CD4-positive, alpha-beta T cell (primary cell): ENCODE results near the gene MUC2. TPM values are rescaled to one million over a fixed set of nuclear protein-coding genes. Genes with fewer than 3 reads are reported as not detected.
A peak's percentile ranks its signal among the peaks of the same experiment; 100 is the strongest.

Source experiments
- ATAC-seq: fragments of 200-7000 bp; cut with Tn5 transposase; one replicate; pipeline ENCODE4 v1.10.0; 2022; ENCODE audit warnings: mild to moderate bottlenecking; ENCODE audit not compliant: poor library complexity
- CTCF ChIA-PET: fragments of 350-600 bp; sonication (Branson Sonifier 250); formaldehyde crosslinking; loops from one replicate; lab custom pipeline; 2021; ENCODE audit warnings: antibody characterized with exemption, inconsistent platforms; lab: Charles Lee
- POLR2A ChIA-PET: fragments of 350-600 bp; sonication (Branson Sonifier 250); formaldehyde crosslinking; loops from one replicate; lab custom pipeline; 2021; ENCODE audit warnings: antibody characterized with exemption, inconsistent platforms; lab: Charles Lee
- DNase-seq, 14 experiments: peaks; one replicate each; pipeline ENCODE4 v3.0.0-alpha.2; 2013 to 2020; ENCODE audit warnings: mixed read lengths in 2 of 14
- H3K27ac ChIP-seq, 2 donors: one replicate each; pipeline versions ENCODE4 v1.5.1 to v1.7.0; 2013; ENCODE audit warnings: low read length in 2 of 2, low read depth in 1 of 2, mild to moderate bottlenecking in 1 of 2
- H3K27me3 ChIP-seq, 2 experiments: 1 replicate in 1 of 2; 2 replicates in 1 of 2; pipeline versions ENCODE4 v1.6.1 to v1.7.0; 2013; ENCODE audit warnings: low read length in 2 of 2, control low read depth in 1 of 2, mild to moderate bottlenecking in 1 of 2, moderate library complexity in 1 of 2; ENCODE audit not compliant: insufficient read depth in 2 of 2, control insufficient read depth in 1 of 2
- H3K36me3 ChIP-seq: one replicate; pipeline ENCODE4 v1.6.1; 2013; ENCODE audit warnings: low read length, control low read depth; ENCODE audit not compliant: insufficient read depth
- H3K4me1 ChIP-seq: one replicate; pipeline ENCODE4 v1.6.1; 2013; ENCODE audit warnings: low read length, control low read depth; ENCODE audit not compliant: insufficient read depth
- H3K4me3 ChIP-seq: one replicate; pipeline ENCODE4 v1.5.1; 2013; ENCODE audit warnings: mild to moderate bottlenecking, low read length, moderate library complexity
- H3K9me3 ChIP-seq, 2 experiments: 1 replicate in 1 of 2; 2 replicates in 1 of 2; pipeline versions ENCODE4 v1.6.1 to v1.7.0; 2013; ENCODE audit warnings: low read length in 2 of 2, mild to moderate bottlenecking in 2 of 2, control low read depth in 1 of 2, moderate library complexity in 1 of 2; ENCODE audit not compliant: control insufficient read depth in 1 of 2, insufficient read depth in 1 of 2
- H3K27ac Mint-ChIP-seq: one replicate; pipeline ENCODE4 v1.8.0; 2020; ENCODE audit warnings: mixed read lengths
- H3K27me3 Mint-ChIP-seq: one replicate; pipeline ENCODE4 v1.8.0; 2021; ENCODE audit warnings: mixed read lengths
- H3K36me3 Mint-ChIP-seq: one replicate; pipeline ENCODE4 v1.8.0; 2021; ENCODE audit warnings: low read depth, mixed read lengths
- H3K4me1 Mint-ChIP-seq: one replicate; pipeline ENCODE4 v1.8.0; 2021; ENCODE audit warnings: low read depth, mixed read lengths
- H3K4me3 Mint-ChIP-seq: one replicate; pipeline ENCODE4 v1.8.0; 2020; ENCODE audit warnings: mild to moderate bottlenecking, mixed read lengths
- H3K9me3 Mint-ChIP-seq: one replicate; pipeline ENCODE4 v1.8.0; 2020; ENCODE audit warnings: mixed read lengths
- CTCF ChIP-seq: fragments of 200-600 bp; IDR thresholded peaks from one replicate; pipeline ENCODE4 v1.8.0; 2022; ENCODE audit warnings: antibody characterized with exemption, mild to moderate bottlenecking
- intact Hi-C, 2 experiments: fragments of 100-400 bp; cut with DNase I in 1 of 2; cut with micrococcal nuclease in 1 of 2; formaldehyde crosslinking; loops; one replicate each; pipeline versions ENCODE4 v1.15.1 to v1.9.0; 2023 to 2025; cut with DNase I, micrococcal nuclease
- total RNA-seq, 174 experiments: library from RNA in 2 of 174; stranded (reverse) in 2 of 174; gene quantifications; one replicate each; pipeline ENCODE4 v1.2.3 and lab custom pipeline; 2021 to 2026

Gene MUC2
- total RNA-seq, 2 experiments from 2014 or later: not detected

- no peak for ATAC-seq
- H3K4me1 ChIP-seq: no peaks in the 10 kb centered on the region
- no peaks in the 10 kb centered on the region for H3K27me3 ChIP-seq
- no peak overlapping the region for H3K4me3 ChIP-seq
- H3K36me3 ChIP-seq: no peaks in the 10 kb centered on the region
- Mint-ChIP-seq H3K27ac (no peak overlapping the region), H3K36me3 (no peaks in the 10 kb centered on the region), H3K4me1 (no peaks in the 10 kb centered on the region), H3K27me3 (peaks cover 5% of the 10 kb centered on the region), H3K9me3 (no peaks in the 10 kb centered on the region), H3K4me3 (no peak overlapping the region)
- intact Hi-C loops: no loop called here
- TF ChIP-seq CTCF: no peak
- no peak overlapping the region for H3K27ac ChIP-seq
- CTCF ChIA-PET: no interaction called here
- peaks cover 0 to 13% of the 10 kb centered on the region in 2 experiments for H3K9me3 ChIP-seq
- POLR2A ChIA-PET: no interaction called here
- peak in 1 of 14 experiments; percentile 2 for DNase-seq
Measured at GRCh38 chr11:1042626-1043562, 31.8 kb upstream of the MUC2 start.

GRCh38 chr11:1043563-1044096, 31.0 kb upstream of the MUC2 start:
- ChIA-PET POLR2A (no interaction called here), CTCF (no interaction called here)
- Histone ChIP-seq H3K4me1 (no peaks in the 10 kb centered on the region), H3K27me3 (no peaks in the 10 kb centered on the region), H3K4me3 (no peak overlapping the region), H3K36me3 (no peaks in the 10 kb centered on the region), H3K27ac (no peak overlapping the region), H3K9me3 (peaks cover 0 to 13% of the 10 kb centered on the region in 2 experiments)
- no peaks in the 10 kb centered on the region for H3K36me3 Mint-ChIP-seq
- H3K27me3 Mint-ChIP-seq: peaks cover 5% of the 10 kb centered on the region
- H3K9me3 Mint-ChIP-seq: no peaks in the 10 kb centered on the region
- no peak for TF ChIP-seq CTCF
- no peaks in the 10 kb centered on the region for H3K4me1 Mint-ChIP-seq
- no peak overlapping the region for H3K4me3 Mint-ChIP-seq
- DNase-seq (peak in 1 of 14 experiments; percentile 13), ATAC-seq (no peak)
- intact Hi-C loops: no loop called here
- no peak overlapping the region for H3K27ac Mint-ChIP-seq

- H3K4me3 ChIP-seq: no peak overlapping the region
- no peak overlapping the region for H3K27ac ChIP-seq
- Mint-ChIP-seq H3K9me3 (no peaks in the 10 kb centered on the region), H3K36me3 (no peaks in the 10 kb centered on the region), H3K4me1 (no peaks in the 10 kb centered on the region), H3K27ac (no peak overlapping the region), H3K4me3 (no peak overlapping the region), H3K27me3 (peaks cover 5% of the 10 kb centered on the region)
- no peak for TF ChIP-seq CTCF
- peaks cover 0 to 12% of the 10 kb centered on the region in 2 experiments for H3K9me3 ChIP-seq
- ChIA-PET POLR2A (no interaction called here), CTCF (no interaction called here)
- H3K27me3 ChIP-seq: peaks cover 0 to 5% of the 10 kb centered on the region in 2 experiments
- H3K36me3 ChIP-seq: no peaks in the 10 kb centered on the region
- no peaks in the 10 kb centered on the region for H3K4me1 ChIP-seq
- intact Hi-C loops: no loop called here
- DNase-seq: no peak
- ATAC-seq: no peak
Measured at GRCh38 chr11:1044160-1044559, 30.5 kb upstream of the MUC2 start.
